WTC11 (cell line): ENCODE data around the gene APRT. TPM values are rescaled to one million over a fixed set of nuclear protein-coding genes. Genes with fewer than 3 reads are reported as not detected.

ENCODE experiments used
- ATAC-seq: fragments of 200-7000 bp; cut with Tn5 transposase; 2 replicates; pipeline ENCODE4 v1.10.0; 2021; ENCODE audit warnings: mild to moderate bottlenecking, moderate library complexity
- CTCF ChIA-PET: fragments of 300-600 bp; sonication (Branson Sonifier 250); formaldehyde crosslinking; loops from one replicate; lab custom pipeline; 2021; ENCODE audit warnings: antibody characterized with exemption; lab: Charles Lee
- POLR2A ChIA-PET: fragments of 350-600 bp; sonication (Branson Sonifier 250); formaldehyde crosslinking; loops from one replicate; lab custom pipeline; 2021; ENCODE audit warnings: antibody characterized with exemption; lab: Charles Lee
- DNase-seq: peaks from one replicate; pipeline ENCODE4 v3.0.0; 2021; ENCODE audit warnings: low spot score
- H3K27ac Mint-ChIP-seq: 2 replicates; pipeline ENCODE4 v1.8.0; 2021; ENCODE audit warnings: mixed read lengths
- H3K27me3 Mint-ChIP-seq: 2 replicates; pipeline ENCODE4 v1.8.0; 2021; ENCODE audit warnings: low read depth, mild to moderate bottlenecking, moderate library complexity, mixed read lengths
- H3K36me3 Mint-ChIP-seq: 2 replicates; pipeline ENCODE4 v1.8.0; 2021; ENCODE audit warnings: mixed read lengths
- H3K4me1 Mint-ChIP-seq: 2 replicates; pipeline ENCODE4 v1.8.0; 2022; ENCODE audit warnings: mixed read lengths
- H3K4me3 Mint-ChIP-seq: 2 replicates; pipeline ENCODE4 v1.8.0; 2021; ENCODE audit warnings: mild to moderate bottlenecking, moderate library complexity, mixed read lengths
- H3K9me3 Mint-ChIP-seq: 2 replicates; pipeline ENCODE4 v1.8.0; 2021; ENCODE audit warnings: mixed read lengths
- ATF2 ChIP-seq: sonication (generic); formaldehyde crosslinking; IDR thresholded peaks from 2 replicates; pipeline ENCODE4 v1.8.1; 2022; ENCODE audit warnings: low read depth, missing genetic modification reagents, borderline replicate concordance
- ATF6 ChIP-seq: sonication (generic); formaldehyde crosslinking; IDR thresholded peaks from 2 replicates; pipeline ENCODE4 v1.8.1; 2023; ENCODE audit warnings: mild to moderate bottlenecking, missing genetic modification reagents
- CREB1 ChIP-seq: sonication (generic); formaldehyde crosslinking; IDR thresholded peaks from 2 replicates; pipeline ENCODE4 v1.8.0; 2023; ENCODE audit warnings: mild to moderate bottlenecking, missing genetic modification reagents
- E2F1 ChIP-seq: sonication (generic); formaldehyde crosslinking; IDR thresholded peaks from 2 replicates; pipeline ENCODE4 v1.8.0; 2022; ENCODE audit warnings: mild to moderate bottlenecking, missing genetic modification reagents
- ESRRA ChIP-seq: sonication (generic); formaldehyde crosslinking; IDR thresholded peaks from 2 replicates; pipeline ENCODE4 v1.8.1; 2022; ENCODE audit warnings: mild to moderate bottlenecking, missing genetic modification reagents, borderline replicate concordance
- GTF2I ChIP-seq: fragments of 250-450 bp; sonication (Bioruptor Pico); conservative IDR thresholded peaks from 2 replicates; pipeline ENCODE4 v1.4.0; 2021; ENCODE audit warnings: mild to moderate bottlenecking
- IRF2 ChIP-seq: sonication (generic); formaldehyde crosslinking; IDR thresholded peaks from 2 replicates; pipeline ENCODE4 v1.8.0; 2022; ENCODE audit warnings: low read depth, missing genetic modification reagents, borderline replicate concordance
- JUN ChIP-seq: sonication (generic); formaldehyde crosslinking; IDR thresholded peaks from 2 replicates; pipeline ENCODE4 v1.8.0; 2023; ENCODE audit warnings: mild to moderate bottlenecking, missing genetic modification reagents
- NFYB ChIP-seq: sonication (generic); formaldehyde crosslinking; conservative IDR thresholded peaks from 2 replicates; pipeline ENCODE4 v1.8.0; 2022; ENCODE audit warnings: low read depth, missing genetic modification reagents
- NR2C2 ChIP-seq: sonication (generic); formaldehyde crosslinking; IDR thresholded peaks from 2 replicates; pipeline ENCODE4 v1.8.0; 2022; ENCODE audit warnings: mild to moderate bottlenecking, missing genetic modification reagents
- NR3C1 ChIP-seq: sonication (generic); formaldehyde crosslinking; conservative IDR thresholded peaks from 2 replicates; pipeline ENCODE4 v1.8.1; 2023; ENCODE audit warnings: low read depth, mild to moderate bottlenecking, missing genetic modification reagents
- ZNF121 ChIP-seq: sonication (generic); formaldehyde crosslinking; IDR thresholded peaks from 2 replicates; pipeline ENCODE4 v1.8.0; 2023; ENCODE audit warnings: missing genetic modification reagents
- ZNF219 ChIP-seq: sonication (generic); formaldehyde crosslinking; IDR thresholded peaks from 2 replicates; pipeline ENCODE4 v1.8.0; 2023; ENCODE audit warnings: missing genetic modification reagents, mild to moderate bottlenecking, borderline replicate concordance
- ZNF263 ChIP-seq: sonication (generic); formaldehyde crosslinking; IDR thresholded peaks from 2 replicates; pipeline ENCODE4 v1.8.1; 2022; ENCODE audit warnings: low read depth, mild to moderate bottlenecking, moderate library complexity, missing genetic modification reagents
- ZNF281 ChIP-seq: sonication (generic); formaldehyde crosslinking; IDR thresholded peaks from 2 replicates; pipeline ENCODE4 v1.8.0; 2023; ENCODE audit warnings: mild to moderate bottlenecking, missing genetic modification reagents
- ZNF317 ChIP-seq: sonication (generic); formaldehyde crosslinking; IDR thresholded peaks from 2 replicates; pipeline ENCODE4 v1.8.1; 2023; ENCODE audit warnings: low read depth, mild to moderate bottlenecking, moderate library complexity, missing genetic modification reagents, borderline replicate concordance
- ZNF423 ChIP-seq: fragments of 250-450 bp; sonication (Bioruptor Pico); IDR thresholded peaks from 2 replicates; pipeline ENCODE4 v2.1.2; 2022; ENCODE audit warnings: mild to moderate bottlenecking, moderate library complexity
- ZNF425 ChIP-seq: fragments of 250-450 bp; sonication (Bioruptor Pico); conservative IDR thresholded peaks from 2 replicates; pipeline ENCODE4 v1.9.0; 2021; ENCODE audit warnings: mild to moderate bottlenecking
- total RNA-seq: library from RNA; stranded (reverse); gene quantifications from 3 replicates; pipeline ENCODE4 v1.2.3, GENCODE V29; 2021

APRT gene
- total RNA-seq, 1 experiment from 2014 or later, result 288 TPM

- POLR2A ChIA-PET, result interaction anchor here (1.0 to 1.6 kb wide), 2 partner anchors 9 kb away, joined by 3 to 4 read pairs; no protein-coding TSS in a partner anchor
- H3K36me3 Mint-ChIP-seq, result no peaks in the 10 kb centered on the region
These were observed 51.1 kb downstream of the APRT start for GRCh38 chr16:88760424-88761142.

GRCh38 chr16:88759976-88760350 lies 51.8 kb downstream of the APRT start:
- Mint-ChIP-seq H3K4me1 (peaks cover 30% of the 10 kb centered on the region), H3K27me3 (no peaks in the 10 kb centered on the region), H3K27ac (no peak overlapping the region; the same call in 1 of the 2 replicates), H3K36me3 (no peaks in the 10 kb centered on the region), H3K9me3 (no peaks in the 10 kb centered on the region), H3K4me3 (no peak overlapping the region)
- DNase-seq (no peak), ATAC-seq (no peak)
- CTCF ChIA-PET, result interaction anchor here (1.0 to 9.0 kb wide), 10 partner anchors 9 to 123 kb away, joined by 3 to 185 read pairs (median 8); partner anchors contain the start of gene PIEZO1
- POLR2A ChIA-PET, result interaction anchor here (1.6 kb wide), 1 partner anchor 10 kb away, joined by 4 read pairs; no protein-coding TSS in a partner anchor
- no peak for TF ChIP-seq ZNF263 (CRISPR knock-in tag)
- no peak for TF ChIP-seq NR2C2
- TF ChIP-seq ZNF219 (CRISPR knock-in tag), result no peak
- no peak for TF ChIP-seq NR3C1 (CRISPR knock-in tag)
- no peak for TF ChIP-seq ATF2 (CRISPR knock-in tag)
- TF ChIP-seq ZNF423 (CRISPR knock-in tag), result no peak
- TF ChIP-seq E2F1, result no peak
- TF ChIP-seq JUN (CRISPR knock-in tag), result no peak
- no peak for TF ChIP-seq CREB1
- TF ChIP-seq IRF2 (CRISPR knock-in tag), result no peak
- no peak for TF ChIP-seq ZNF121 (CRISPR knock-in tag)
- TF ChIP-seq ZNF317, result no peak

More at GRCh38 chr16:88760424-88761142, 51.1 kb downstream of the APRT start:
- no peak for ATAC-seq
- Mint-ChIP-seq H3K4me1 (peaks cover 28% of the 10 kb centered on the region), H3K27ac (no peak overlapping the region; the same call in 1 of the 2 replicates), H3K4me3 (no peak overlapping the region), H3K27me3 (no peaks in the 10 kb centered on the region), H3K9me3 (no peaks in the 10 kb centered on the region)
- CTCF ChIA-PET, result interaction anchor here (1.7 to 9.0 kb wide), 5 partner anchors 8 to 52 kb away, joined by 6 to 185 read pairs (median 14); partner anchors contain the start of gene PIEZO1
- DNase-seq, result no peak
- TF ChIP-seq ZNF281 (CRISPR knock-in tag) (no peak), ESRRA (CRISPR knock-in tag) (no peak), JUN (CRISPR knock-in tag) (no peak), NFYB (CRISPR knock-in tag) (no peak), ZNF425 (CRISPR knock-in tag) (no peak), GTF2I (CRISPR knock-in tag) (no peak), ATF6 (no peak)
